Thyroid gland (tissue), 4 donors: Measurements from ENCODE around the gene POLR2L. TPM values are rescaled to one million over a fixed set of nuclear protein-coding genes. Genes with fewer than 3 reads are reported as not detected.

Source experiments
- DNase-seq, 2 donors: peaks; one replicate each; pipeline ENCODE4 v3.0.0-alpha.2; 2019
- H3K27ac ChIP-seq, 3 donors: fragments of 200-600 bp; sonication (generic); 1 replicate in 2 of 3; 2 replicates in 1 of 3; pipeline ENCODE4 v1.5.1; 2016 to 2019; ENCODE audit warnings: mild to moderate bottlenecking in 1 of 3, moderate library complexity in 1 of 3
- H3K27me3 ChIP-seq: fragments of 200-600 bp; sonication (generic); one replicate; pipeline ENCODE4 v1.5.1; 2019
- H3K36me3 ChIP-seq, 2 donors: fragments of 200-600 bp; sonication (generic); one replicate each; pipeline ENCODE4 v1.5.1; 2016 to 2019
- H3K4me1 ChIP-seq, 2 donors: fragments of 200-600 bp; sonication (generic); one replicate each; pipeline ENCODE4 v1.5.1; 2017 to 2019
- H3K4me3 ChIP-seq, 3 donors: fragments of 200-600 bp; sonication (generic); replicated peaks in 1 of 3; 1 replicate in 2 of 3; 2 replicates in 1 of 3; pipeline ENCODE4 v1.5.1; 2016; ENCODE audit warnings: mild to moderate bottlenecking in 1 of 3
- H3K9me3 ChIP-seq: fragments of 200-600 bp; sonication (generic); one replicate; pipeline ENCODE4 v1.5.1; 2017
- POLR2A ChIP-seq, 2 donors: fragments of 450-650 bp; IDR thresholded peaks; one replicate each; pipeline ENCODE4 v1.6.1; 2017; ENCODE audit warnings: antibody characterized with exemption in 2 of 2, mild to moderate bottlenecking in 2 of 2, moderate library complexity in 1 of 2
- WGBS, 2 donors: methylation state at CpG; one replicate each; pipeline ENCODE4 v1.1.5; 2017; 5-methylcytosine and 5-hydroxymethylcytosine counted together
- intact Hi-C: fragments of 100-400 bp; cut with DNase I; formaldehyde crosslinking; loops from one replicate; pipeline ENCODE4 v1.15.1; 2023
- total RNA-seq, 4 donors: library from RNA; depleted of rRNA; stranded (reverse); fragments of >200 nt; gene quantifications; one replicate each; pipeline ENCODE4 v1.2.3, GENCODE V29; 2016
- TF ChIP-seq, protein P1 (sequence below), 6 experiments: fragments of 200-600 bp in 3 of 6; fragments of 450-650 bp in 3 of 6; sonication (generic) in 3 of 6; IDR thresholded peaks; one replicate each; pipeline ENCODE4 v1.5.1; 2016 to 2019; ENCODE audit warnings: antibody characterized with exemption in 6 of 6, mild to moderate bottlenecking in 2 of 6, inconsistent platforms in 1 of 6, moderate library complexity in 1 of 6

The POLR2L gene
- total RNA-seq, 4 donors from 2014 or later = 17.9 to 89.2 (median 52.4) TPM

DNA sequence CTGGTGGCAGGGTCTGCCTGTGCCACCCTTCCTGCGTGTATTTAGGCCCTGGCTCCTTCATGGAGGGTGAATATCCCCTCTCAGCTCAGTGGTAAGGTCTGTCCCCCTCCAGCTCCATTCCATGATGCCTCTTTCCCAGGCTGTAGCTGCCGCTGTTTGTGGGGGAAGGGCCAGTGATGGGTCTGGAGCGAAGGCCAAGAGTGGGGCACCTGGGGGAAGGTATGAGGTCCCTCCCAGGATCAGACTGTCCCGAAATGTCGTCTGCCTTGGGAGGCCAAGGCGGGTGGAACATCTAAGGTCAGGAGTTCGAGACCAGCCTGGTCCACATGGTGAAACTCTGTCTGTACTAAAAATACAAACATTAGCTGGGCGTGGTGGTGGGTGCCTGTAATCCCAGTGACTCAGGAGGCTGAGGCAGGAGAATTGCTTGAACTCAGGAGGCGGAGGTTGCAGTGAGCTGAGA is 8.4 kb downstream of the POLR2L start:
- Histone ChIP-seq H3K4me3 (peak overlapping the region in 2 of 3 donors; percentile 67 to 77), H3K4me1 (peaks cover 47 to 53% of the 10 kb centered on the region in 2 donors), H3K9me3 (no peaks in the 10 kb centered on the region), H3K36me3 (peaks cover 23 to 27% of the 10 kb centered on the region in 2 donors), H3K27me3 (no peaks in the 10 kb centered on the region), H3K27ac (peak overlapping the region; percentile 50 to 79 (median 74))
- WGBS, 2 donors = 54 to 72% methylated on average over 8 to 9 of the region's 9 CpGs
- intact Hi-C loops = no loop called here
- TF ChIP-seq POLR2A (IDR thresholded peaks at IDR 0.05) = no peak
- TF ChIP-seq, protein P1, sequence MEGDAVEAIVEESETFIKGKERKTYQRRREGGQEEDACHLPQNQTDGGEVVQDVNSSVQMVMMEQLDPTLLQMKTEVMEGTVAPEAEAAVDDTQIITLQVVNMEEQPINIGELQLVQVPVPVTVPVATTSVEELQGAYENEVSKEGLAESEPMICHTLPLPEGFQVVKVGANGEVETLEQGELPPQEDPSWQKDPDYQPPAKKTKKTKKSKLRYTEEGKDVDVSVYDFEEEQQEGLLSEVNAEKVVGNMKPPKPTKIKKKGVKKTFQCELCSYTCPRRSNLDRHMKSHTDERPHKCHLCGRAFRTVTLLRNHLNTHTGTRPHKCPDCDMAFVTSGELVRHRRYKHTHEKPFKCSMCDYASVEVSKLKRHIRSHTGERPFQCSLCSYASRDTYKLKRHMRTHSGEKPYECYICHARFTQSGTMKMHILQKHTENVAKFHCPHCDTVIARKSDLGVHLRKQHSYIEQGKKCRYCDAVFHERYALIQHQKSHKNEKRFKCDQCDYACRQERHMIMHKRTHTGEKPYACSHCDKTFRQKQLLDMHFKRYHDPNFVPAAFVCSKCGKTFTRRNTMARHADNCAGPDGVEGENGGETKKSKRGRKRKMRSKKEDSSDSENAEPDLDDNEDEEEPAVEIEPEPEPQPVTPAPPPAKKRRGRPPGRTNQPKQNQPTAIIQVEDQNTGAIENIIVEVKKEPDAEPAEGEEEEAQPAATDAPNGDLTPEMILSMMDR (IDR thresholded peaks at IDR 0.05) = no peak
- no peak for DNase-seq

DNA sequence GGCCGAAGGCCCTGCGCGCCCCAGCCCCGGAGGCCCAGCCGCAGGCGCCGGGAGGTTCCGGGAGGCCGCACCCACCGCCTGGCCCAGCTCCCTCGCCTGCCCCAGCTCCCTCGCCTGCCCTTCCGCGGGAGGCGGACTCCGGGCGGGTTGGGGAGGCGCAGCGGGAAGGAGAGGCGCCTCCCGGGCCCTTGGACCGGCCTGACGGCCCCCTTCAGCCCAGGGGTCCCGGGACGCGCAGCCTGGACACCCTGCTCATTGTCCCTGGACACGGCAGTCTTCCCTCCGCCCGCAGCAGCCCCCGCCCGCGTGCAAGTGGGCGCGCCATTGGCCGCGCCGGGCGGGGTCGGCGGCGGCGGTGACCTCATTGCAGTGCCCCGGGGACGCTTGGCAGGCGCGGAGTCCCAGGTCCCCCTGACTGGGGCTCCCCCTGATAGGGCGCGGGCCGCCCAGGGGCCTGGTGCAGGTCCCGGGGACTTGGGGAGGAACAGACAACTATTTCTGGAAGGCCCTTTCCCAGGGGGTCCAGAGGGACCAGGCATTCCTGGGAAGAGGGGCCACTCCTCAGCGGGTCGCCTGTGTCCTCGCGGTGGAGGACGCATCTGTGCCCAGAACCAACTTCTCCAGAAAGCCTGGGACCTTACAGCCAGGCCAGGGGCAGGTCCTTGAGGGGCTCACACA is 9.1 kb downstream of the POLR2L start:
- TF ChIP-seq, protein P1 (IDR thresholded peaks at IDR 0.05) = peak in 1 of 6 experiments; percentile 4
- peak; percentile 25 to 51 for TF ChIP-seq POLR2A (IDR thresholded peaks at IDR 0.05)
- 0 to 2% methylated on average over 11 to 25 of the region's 55 CpGs for WGBS, 2 donors
- Histone ChIP-seq H3K4me1 (peaks cover 52 to 58% of the 10 kb centered on the region in 2 donors), H3K4me3 (peak overlapping the region; percentile 60 to 77 (median 67)), H3K27ac (peak overlapping the region; percentile 50 to 79 (median 74)), H3K27me3 (no peaks in the 10 kb centered on the region), H3K9me3 (no peaks in the 10 kb centered on the region), H3K36me3 (peaks cover 16 to 21% of the 10 kb centered on the region in 2 donors)
- DNase-seq = peak; percentile 59 to 60
- intact Hi-C loops = no loop called here

DNA sequence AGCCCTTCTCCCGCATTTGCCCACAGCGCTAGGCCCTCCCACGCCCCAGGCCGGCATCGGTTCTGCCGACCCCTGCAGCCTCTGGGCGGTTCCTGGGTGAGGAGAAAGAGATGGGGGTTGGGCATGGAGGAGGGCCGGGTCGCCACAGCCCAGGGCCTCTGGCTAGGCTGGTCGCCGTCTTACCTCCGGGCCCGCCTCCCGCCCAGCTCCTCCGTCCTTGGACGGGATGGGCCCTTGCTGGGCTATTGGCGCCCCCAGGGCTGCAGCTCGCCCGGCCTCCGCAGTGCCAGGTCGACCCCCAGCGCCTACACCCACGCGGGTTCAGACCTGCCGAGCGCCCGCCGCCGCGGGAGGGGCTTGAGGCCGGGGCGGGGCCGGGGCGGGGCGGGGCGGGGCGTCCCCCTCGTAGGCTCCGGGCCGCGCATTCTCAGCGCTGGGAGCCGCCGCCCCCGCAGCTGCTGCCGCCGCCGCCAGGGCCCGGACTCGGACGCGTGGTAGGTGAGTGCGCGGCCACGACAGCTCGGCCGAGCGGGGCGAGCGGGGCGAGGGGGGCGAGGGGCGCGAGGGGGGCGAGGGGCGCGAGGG is 9.7 kb downstream of the POLR2L start, which contains the start of gene CD151:
CD151 (plus strand) TSS at position 424 of the 585 bp plus-strand sequence. CDS start 3,118 bp downstream, outside the sequence.
- H3K27ac ChIP-seq = peak within 1 kb of the TSS; percentile 50 to 79 (median 74)
- TF ChIP-seq, protein P1 (IDR thresholded peaks at IDR 0.05) = peak in 1 of 6 experiments; percentile 22
- no peak for TF ChIP-seq POLR2A (IDR thresholded peaks at IDR 0.05)
- peak within 1 kb of the TSS; percentile 60 to 77 (median 67) for H3K4me3 ChIP-seq
- peaks cover 56 to 65% of the 10 kb centered on the region in 2 donors for H3K4me1 ChIP-seq
- intact Hi-C loops = no loop called here
- peaks cover 15 to 16% of the 10 kb centered on the region in 2 donors for H3K36me3 ChIP-seq
- no peaks in the 10 kb centered on the region for H3K27me3 ChIP-seq
- no peaks in the 10 kb centered on the region for H3K9me3 ChIP-seq
- peak; percentile 53 to 71 for DNase-seq
- 9% methylated on average over 16 of the region's 67 CpGs; no CpG with 5 or more reads in 1 of the 2 donors for WGBS, 2 donors

DNA sequence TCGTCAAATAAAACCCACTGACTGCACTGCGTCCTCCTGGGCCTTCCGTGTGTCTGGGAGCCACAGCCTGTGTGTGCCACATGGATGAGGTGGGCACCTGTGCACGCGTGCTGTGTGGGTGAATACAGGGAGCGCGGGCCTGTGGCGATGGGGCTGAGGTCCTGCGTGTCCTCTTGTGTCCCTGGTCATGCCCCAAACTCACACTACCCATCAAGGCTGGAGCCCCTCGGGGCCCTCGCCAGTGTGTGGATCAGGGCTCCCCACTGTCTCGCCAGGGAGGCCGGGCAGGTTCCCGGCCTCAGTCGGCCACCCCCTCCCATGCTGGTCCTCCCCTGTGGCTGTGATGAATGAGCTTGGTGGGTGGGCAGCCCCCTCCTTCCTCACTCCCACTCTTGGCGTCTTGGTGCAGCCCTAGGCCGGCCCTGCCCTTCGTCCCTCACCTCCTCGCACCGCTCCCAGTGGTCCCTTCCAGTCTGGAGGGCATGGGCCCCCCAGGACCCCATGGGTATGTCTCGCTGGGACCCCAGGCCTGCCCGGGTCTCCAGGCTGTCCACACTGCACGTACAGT is 10.3 kb downstream of the POLR2L start:
- DNase-seq = no peak
- TF ChIP-seq, protein P1 (IDR thresholded peaks at IDR 0.05) = no peak
- no peak for TF ChIP-seq POLR2A (IDR thresholded peaks at IDR 0.05)
- Histone ChIP-seq H3K9me3 (no peaks in the 10 kb centered on the region), H3K36me3 (peaks cover 10 to 11% of the 10 kb centered on the region in 2 donors), H3K27me3 (no peaks in the 10 kb centered on the region), H3K4me1 (peaks cover 60 to 70% of the 10 kb centered on the region in 2 donors), H3K4me3 (peak overlapping the region in 1 of 3 donors; percentile 67), H3K27ac (peak overlapping the region in 1 of 3 donors; percentile 56)
- 73 to 79% methylated on average over 8 to 23 of the region's 23 CpGs for WGBS, 2 donors
- intact Hi-C loops = no loop called here
